ENCODE data around the gene SYF2.

The SYF2 gene

GRCh38 chr1:25195835-25196234 is 36.5 kb downstream of the SYF2 start:
- TF ChIP-seq NFIC (IDR thresholded peaks at IDR 0.05) (no peak), RAD21 (IDR thresholded peaks at IDR 0.05; ENCODE audit: low read depth) (no peak), ZBTB7A (IDR thresholded peaks at IDR 0.05; ENCODE audit: low read depth) (no peak), REST (IDR thresholded peaks at IDR 0.05; ENCODE audit: low read depth) (no peak), TAF1 (IDR thresholded peaks at IDR 0.05; ENCODE audit: low read depth) (no peak), MAX (IDR thresholded peaks at IDR 0.05) (no peak), FOXM1 (IDR thresholded peaks at IDR 0.05; ENCODE audit: borderline replicate concordance, low read depth) (no peak), EGR1 (IDR thresholded peaks at IDR 0.05) (no peak), YY1 (IDR thresholded peaks at IDR 0.05; ENCODE audit: low read depth) (no peak), EP300 (IDR thresholded peaks at IDR 0.05; ENCODE audit: borderline replicate concordance) (no peak)

- TF ChIP-seq TEAD4 (IDR thresholded peaks at IDR 0.05) (no peak), NFIC (IDR thresholded peaks at IDR 0.05) (no peak), EP300 (IDR thresholded peaks at IDR 0.05; ENCODE audit: borderline replicate concordance) (no peak)
Observed at GRCh38 chr1:25194572-25195020, 37.7 kb downstream of the SYF2 start.

GRCh38 chr1:25194054-25194453 is 38.2 kb downstream of the SYF2 start:
- TF ChIP-seq CEBPB (IDR thresholded peaks at IDR 0.05) (no peak), MAX (IDR thresholded peaks at IDR 0.05) (no peak), NFIC (IDR thresholded peaks at IDR 0.05) (no peak), ZBTB7A (IDR thresholded peaks at IDR 0.05; ENCODE audit: low read depth) (no peak), EGR1 (IDR thresholded peaks at IDR 0.05) (no peak), USF1 (IDR thresholded peaks at IDR 0.05) (no peak), REST (IDR thresholded peaks at IDR 0.05; ENCODE audit: low read depth) (no peak), TCF12 (IDR thresholded peaks at IDR 0.05; ENCODE audit: low read depth) (no peak), RAD21 (IDR thresholded peaks at IDR 0.05; ENCODE audit: low read depth) (no peak), CREB1 (IDR thresholded peaks at IDR 0.05; ENCODE audit: low read depth) (no peak), YY1 (IDR thresholded peaks at IDR 0.05; ENCODE audit: low read depth) (no peak), FOXM1 (IDR thresholded peaks at IDR 0.05; ENCODE audit: borderline replicate concordance, low read depth) (no peak), EP300 (IDR thresholded peaks at IDR 0.05; ENCODE audit: borderline replicate concordance) (no peak), TEAD4 (IDR thresholded peaks at IDR 0.05) (no peak), TAF1 (IDR thresholded peaks at IDR 0.05; ENCODE audit: low read depth) (no peak)

- TF ChIP-seq CEBPB (IDR thresholded peaks at IDR 0.05) (no peak), MAX (IDR thresholded peaks at IDR 0.05) (no peak), CREB1 (IDR thresholded peaks at IDR 0.05; ENCODE audit: low read depth) (no peak), YY1 (IDR thresholded peaks at IDR 0.05; ENCODE audit: low read depth) (no peak), TAF1 (IDR thresholded peaks at IDR 0.05; ENCODE audit: low read depth) (no peak), EP300 (IDR thresholded peaks at IDR 0.05; ENCODE audit: borderline replicate concordance) (no peak), EGR1 (IDR thresholded peaks at IDR 0.05) (no peak), NFIC (IDR thresholded peaks at IDR 0.05) (no peak), ZBTB7A (IDR thresholded peaks at IDR 0.05; ENCODE audit: low read depth) (no peak), TEAD4 (IDR thresholded peaks at IDR 0.05) (no peak), FOXM1 (IDR thresholded peaks at IDR 0.05; ENCODE audit: borderline replicate concordance, low read depth) (no peak), USF1 (IDR thresholded peaks at IDR 0.05) (no peak), REST (IDR thresholded peaks at IDR 0.05; ENCODE audit: low read depth) (no peak), RAD21 (IDR thresholded peaks at IDR 0.05; ENCODE audit: low read depth) (no peak), TCF12 (IDR thresholded peaks at IDR 0.05; ENCODE audit: low read depth) (no peak)
Observed at GRCh38 chr1:25193229-25193628, 39.1 kb downstream of the SYF2 start.
